ENCODE results near the gene PLXNB3. TPM values are rescaled to one million over a fixed set of nuclear protein-coding genes. Genes with fewer than 3 reads are reported as not detected.
"Not testable (repeated sequence)": the region's sequence is repeated elsewhere in the genome, so short reads cannot be mapped to it uniquely, and the experiment has no call there.

PLXNB3 gene
- total RNA-seq, 1 experiment from 2014 or later, result 14.3 TPM

DNA sequence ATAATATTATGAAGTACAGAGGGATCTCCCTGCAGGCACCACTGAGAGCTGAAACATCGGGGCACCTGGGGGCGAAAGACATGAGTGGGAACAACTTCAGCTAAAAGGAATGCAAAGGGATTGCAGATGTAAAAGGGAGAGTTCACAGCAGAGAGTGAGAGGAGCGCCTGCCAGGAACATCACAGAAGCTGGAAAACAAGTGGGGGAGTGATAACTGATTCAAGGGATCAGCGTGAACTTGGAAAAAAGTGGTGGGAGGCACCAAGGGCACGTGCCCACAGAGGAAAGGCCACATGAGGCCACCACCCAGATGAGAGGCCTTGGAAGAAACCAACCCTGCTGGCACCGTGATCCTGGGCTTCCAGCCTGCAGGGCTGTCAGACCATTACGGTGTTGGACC lies 15.0 kb upstream of the PLXNB3 start:
- POLR2A ChIA-PET; intact Hi-C loops (cut with micrococcal nuclease; ENCODE audit: unreplicated experiment); H3K9me3 ChIP-seq (ENCODE audit: control insufficient read depth, insufficient read depth, low read depth, low read length); DNase-seq (ENCODE audit: low read depth, low spot score); H3K27ac ChIP-seq (ENCODE audit: low read length); BruUV-seq (replicated peaks); CTCF ChIA-PET; ATAC-seq; in situ Hi-C loops (cut with HindIII; ENCODE audit: low pct_unique_long_range_greater_than_20kb, low sequenced_read_pairs); H3K27me3 ChIP-seq (ENCODE audit: control insufficient read depth, insufficient read depth, low read length); H3K36me3 ChIP-seq (ENCODE audit: control insufficient read depth, insufficient read depth, low read length); H3K4me3 ChIP-seq (ENCODE audit: low read depth in 2 of 2, low read length in 2 of 2); H3K4me1 ChIP-seq (ENCODE audit: control insufficient read depth, insufficient read depth, low read length): not testable (repeated sequence)

DNA sequence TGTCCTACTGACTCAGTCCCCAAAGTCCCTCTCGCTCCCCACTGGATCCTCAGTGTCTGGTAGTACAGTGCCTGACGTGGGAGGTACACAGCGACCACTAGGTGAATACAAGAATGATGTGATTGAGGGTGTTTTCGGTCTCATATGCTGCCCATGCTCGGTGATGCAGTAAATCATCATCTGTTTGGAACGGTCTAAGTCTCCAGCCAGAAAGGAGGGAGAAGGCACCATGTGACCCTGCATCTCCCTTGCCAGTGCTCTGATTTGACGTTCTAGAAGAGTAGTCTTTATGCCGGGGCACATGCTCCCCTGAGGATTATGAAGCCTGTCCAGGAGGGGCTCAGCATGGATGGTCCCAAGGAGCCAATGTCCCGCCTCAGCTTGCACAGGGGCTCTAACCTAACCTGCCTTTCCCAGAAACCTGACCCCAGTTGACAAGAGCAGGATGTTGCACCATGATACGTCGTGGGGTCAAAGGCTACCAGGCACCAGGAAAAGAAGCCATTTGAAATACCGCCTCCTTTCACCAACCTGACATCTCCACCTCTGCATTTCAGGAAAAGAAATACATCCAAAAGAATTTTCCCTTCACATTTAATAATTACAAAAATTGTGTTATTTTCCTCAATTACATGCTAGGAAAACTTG lies 13.8 kb upstream of the PLXNB3 start:
- 0 out of 2 replicates have a peak, but pooled peaks have one; percentile 17 for ATAC-seq
- ChIA-PET CTCF (no interaction called here), POLR2A (no interaction called here)
- no peaks in the 10 kb centered on the region for H3K36me3 ChIP-seq (ENCODE audit: control insufficient read depth, insufficient read depth, low read length)
- no peaks in the 10 kb centered on the region for H3K27me3 ChIP-seq (ENCODE audit: control insufficient read depth, insufficient read depth, low read length)
- in situ Hi-C loops (cut with HindIII; ENCODE audit: low pct_unique_long_range_greater_than_20kb, low sequenced_read_pairs), result no loop called here
- H3K9me3 ChIP-seq (ENCODE audit: control insufficient read depth, insufficient read depth, low read depth, low read length), result no peaks in the 10 kb centered on the region
- intact Hi-C loops (cut with micrococcal nuclease; ENCODE audit: unreplicated experiment), result no loop called here
- no peak for DNase-seq (ENCODE audit: low read depth, low spot score)
- BruUV-seq (replicated peaks), result no TSS peak
- H3K4me1 ChIP-seq (ENCODE audit: control insufficient read depth, insufficient read depth, low read length), result no peaks in the 10 kb centered on the region
- H3K27ac ChIP-seq (ENCODE audit: low read length), result no peak overlapping the region
- TF ChIP-seq, protein P1, sequence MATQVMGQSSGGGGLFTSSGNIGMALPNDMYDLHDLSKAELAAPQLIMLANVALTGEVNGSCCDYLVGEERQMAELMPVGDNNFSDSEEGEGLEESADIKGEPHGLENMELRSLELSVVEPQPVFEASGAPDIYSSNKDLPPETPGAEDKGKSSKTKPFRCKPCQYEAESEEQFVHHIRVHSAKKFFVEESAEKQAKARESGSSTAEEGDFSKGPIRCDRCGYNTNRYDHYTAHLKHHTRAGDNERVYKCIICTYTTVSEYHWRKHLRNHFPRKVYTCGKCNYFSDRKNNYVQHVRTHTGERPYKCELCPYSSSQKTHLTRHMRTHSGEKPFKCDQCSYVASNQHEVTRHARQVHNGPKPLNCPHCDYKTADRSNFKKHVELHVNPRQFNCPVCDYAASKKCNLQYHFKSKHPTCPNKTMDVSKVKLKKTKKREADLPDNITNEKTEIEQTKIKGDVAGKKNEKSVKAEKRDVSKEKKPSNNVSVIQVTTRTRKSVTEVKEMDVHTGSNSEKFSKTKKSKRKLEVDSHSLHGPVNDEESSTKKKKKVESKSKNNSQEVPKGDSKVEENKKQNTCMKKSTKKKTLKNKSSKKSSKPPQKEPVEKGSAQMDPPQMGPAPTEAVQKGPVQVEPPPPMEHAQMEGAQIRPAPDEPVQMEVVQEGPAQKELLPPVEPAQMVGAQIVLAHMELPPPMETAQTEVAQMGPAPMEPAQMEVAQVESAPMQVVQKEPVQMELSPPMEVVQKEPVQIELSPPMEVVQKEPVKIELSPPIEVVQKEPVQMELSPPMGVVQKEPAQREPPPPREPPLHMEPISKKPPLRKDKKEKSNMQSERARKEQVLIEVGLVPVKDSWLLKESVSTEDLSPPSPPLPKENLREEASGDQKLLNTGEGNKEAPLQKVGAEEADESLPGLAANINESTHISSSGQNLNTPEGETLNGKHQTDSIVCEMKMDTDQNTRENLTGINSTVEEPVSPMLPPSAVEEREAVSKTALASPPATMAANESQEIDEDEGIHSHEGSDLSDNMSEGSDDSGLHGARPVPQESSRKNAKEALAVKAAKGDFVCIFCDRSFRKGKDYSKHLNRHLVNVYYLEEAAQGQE (IDR thresholded peaks at IDR 0.05; ENCODE audit: insufficient read depth in 1 of 2, low read depth in 2 of 2, low read length in 1 of 2), result no peak
- H3K4me3 ChIP-seq (ENCODE audit: low read depth in 2 of 2, low read length in 2 of 2), result no peak overlapping the region

DNA sequence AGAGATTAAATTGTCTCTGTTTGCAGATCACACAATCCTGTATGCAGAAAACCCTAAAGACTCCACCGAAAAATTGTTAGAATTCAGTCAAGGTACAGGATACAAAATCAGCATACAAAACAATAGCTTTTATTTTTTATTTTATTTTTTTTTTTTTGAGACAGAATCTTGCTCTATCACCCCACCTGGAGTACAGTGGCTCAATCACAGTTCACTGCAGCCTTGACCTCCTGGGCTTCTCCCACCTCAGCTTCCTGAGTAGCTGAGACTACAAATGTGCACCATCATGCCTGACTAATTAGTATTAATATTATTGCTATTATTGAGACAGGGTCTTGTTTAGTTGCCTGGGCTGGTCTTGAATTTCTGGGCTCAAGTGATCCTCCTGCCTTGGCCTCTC lies 8.9 kb upstream of the PLXNB3 start:
- Histone ChIP-seq H3K27ac (ENCODE audit: low read length) (no peak overlapping the region), H3K4me3 (ENCODE audit: low read depth in 2 of 2, low read length in 2 of 2) (no peak overlapping the region), H3K36me3 (ENCODE audit: control insufficient read depth, insufficient read depth, low read length) (no peaks in the 10 kb centered on the region), H3K4me1 (ENCODE audit: control insufficient read depth, insufficient read depth, low read length) (no peaks in the 10 kb centered on the region), H3K27me3 (ENCODE audit: control insufficient read depth, insufficient read depth, low read length) (no peaks in the 10 kb centered on the region), H3K9me3 (ENCODE audit: control insufficient read depth, insufficient read depth, low read depth, low read length) (no peaks in the 10 kb centered on the region)
- in situ Hi-C loops (cut with HindIII; ENCODE audit: low pct_unique_long_range_greater_than_20kb, low sequenced_read_pairs), result no loop called here
- ChIA-PET CTCF (no interaction called here), POLR2A (interaction anchor here (0.6 kb wide), 1 partner anchor 11 kb away, joined by 3 read pairs; no protein-coding TSS in a partner anchor)
- no peak for ATAC-seq
- BruUV-seq (replicated peaks), result no TSS peak
- intact Hi-C loops (cut with micrococcal nuclease; ENCODE audit: unreplicated experiment), result no loop called here
- no peak for DNase-seq (ENCODE audit: low read depth, low spot score)
- TF ChIP-seq POLR2AphosphoS5 (IDR thresholded peaks at IDR 0.05; ENCODE audit: low read depth, low read length) (no peak), SIN3A (IDR thresholded peaks at IDR 0.05; ENCODE audit: borderline replicate concordance, insufficient read depth, low read depth, low read length) (no peak), TCF7L2 (IDR thresholded peaks at IDR 0.05; ENCODE audit: low read depth, low read length) (no peak)
- TF ChIP-seq, protein P1 (IDR thresholded peaks at IDR 0.05; ENCODE audit: insufficient read depth in 1 of 2, low read depth in 2 of 2, low read length in 1 of 2), result no peak
- TF ChIP-seq, protein P2, sequence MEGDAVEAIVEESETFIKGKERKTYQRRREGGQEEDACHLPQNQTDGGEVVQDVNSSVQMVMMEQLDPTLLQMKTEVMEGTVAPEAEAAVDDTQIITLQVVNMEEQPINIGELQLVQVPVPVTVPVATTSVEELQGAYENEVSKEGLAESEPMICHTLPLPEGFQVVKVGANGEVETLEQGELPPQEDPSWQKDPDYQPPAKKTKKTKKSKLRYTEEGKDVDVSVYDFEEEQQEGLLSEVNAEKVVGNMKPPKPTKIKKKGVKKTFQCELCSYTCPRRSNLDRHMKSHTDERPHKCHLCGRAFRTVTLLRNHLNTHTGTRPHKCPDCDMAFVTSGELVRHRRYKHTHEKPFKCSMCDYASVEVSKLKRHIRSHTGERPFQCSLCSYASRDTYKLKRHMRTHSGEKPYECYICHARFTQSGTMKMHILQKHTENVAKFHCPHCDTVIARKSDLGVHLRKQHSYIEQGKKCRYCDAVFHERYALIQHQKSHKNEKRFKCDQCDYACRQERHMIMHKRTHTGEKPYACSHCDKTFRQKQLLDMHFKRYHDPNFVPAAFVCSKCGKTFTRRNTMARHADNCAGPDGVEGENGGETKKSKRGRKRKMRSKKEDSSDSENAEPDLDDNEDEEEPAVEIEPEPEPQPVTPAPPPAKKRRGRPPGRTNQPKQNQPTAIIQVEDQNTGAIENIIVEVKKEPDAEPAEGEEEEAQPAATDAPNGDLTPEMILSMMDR (IDR thresholded peaks at IDR 0.05), result no peak
